Kidney epithelial cell (primary cell): ENCODE results near the gene TIMMDC1. TPM values are rescaled to one million over a fixed set of nuclear protein-coding genes. Genes with fewer than 3 reads are reported as not detected.
A peak's percentile ranks its signal among the peaks of the same experiment; 100 is the strongest.

ENCODE experiments used
- DNase-seq: peaks from one replicate; pipeline ENCODE4 v3.0.0-alpha.2; 2010; ENCODE audit warnings: low read depth
- H3K27me3 ChIP-seq: 2 replicates; pipeline ENCODE4 v1.6.0; 2011; ENCODE audit warnings: low read length; ENCODE audit not compliant: control insufficient read depth, insufficient read depth
- H3K36me3 ChIP-seq: 2 replicates; pipeline ENCODE4 v1.5.1; 2011; ENCODE audit warnings: low read length; ENCODE audit not compliant: control insufficient read depth, insufficient read depth
- H3K4me3 ChIP-seq: 2 replicates; pipeline ENCODE4 v1.5.1; 2011; ENCODE audit warnings: low read depth, mild to moderate bottlenecking, control low read depth, low read length
- total RNA-seq: library from RNA; depleted of rRNA; stranded (reverse); fragments of >200 nt; gene quantifications from 2 replicates; pipeline ENCODE4 v1.2.3, GENCODE V29; 2015
- TF ChIP-seq, protein P1 (sequence below): IDR thresholded peaks from 2 replicates; pipeline ENCODE4 v1.5.1; 2011; ENCODE audit warnings: mild to moderate bottlenecking, moderate library complexity, low read length, control low read depth, inconsistent platforms; ENCODE audit not compliant: insufficient read depth, poor library complexity, severe bottlenecking

Gene TIMMDC1
- total RNA-seq, 1 donor from 2014 or later: 56.0 TPM

DNA sequence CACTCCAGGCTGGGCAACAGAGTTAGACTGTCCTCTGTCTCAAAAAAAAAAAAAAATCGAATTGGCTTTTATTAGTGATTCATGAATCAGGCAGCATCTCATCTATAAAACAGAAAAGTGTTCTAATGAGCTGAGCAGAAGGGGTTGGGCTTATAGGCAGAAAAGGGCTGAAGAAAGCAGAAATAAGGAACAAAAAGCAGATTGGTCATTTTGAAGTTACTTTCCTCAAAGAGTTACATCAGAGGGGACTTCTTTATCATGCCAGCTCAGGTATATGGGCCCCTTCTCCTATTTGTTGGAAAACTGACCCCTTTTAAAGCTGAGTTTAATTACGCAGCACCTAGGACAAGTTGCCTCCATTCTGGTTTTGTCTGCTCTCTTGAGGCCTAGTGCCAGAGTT, 30.3 kb upstream of the TIMMDC1 start:
- no peak for DNase-seq
- Histone ChIP-seq H3K4me3 (no peak overlapping the region), H3K27me3 (no peaks in the 10 kb centered on the region), H3K36me3 (no peaks in the 10 kb centered on the region)
- TF ChIP-seq, protein P1, sequence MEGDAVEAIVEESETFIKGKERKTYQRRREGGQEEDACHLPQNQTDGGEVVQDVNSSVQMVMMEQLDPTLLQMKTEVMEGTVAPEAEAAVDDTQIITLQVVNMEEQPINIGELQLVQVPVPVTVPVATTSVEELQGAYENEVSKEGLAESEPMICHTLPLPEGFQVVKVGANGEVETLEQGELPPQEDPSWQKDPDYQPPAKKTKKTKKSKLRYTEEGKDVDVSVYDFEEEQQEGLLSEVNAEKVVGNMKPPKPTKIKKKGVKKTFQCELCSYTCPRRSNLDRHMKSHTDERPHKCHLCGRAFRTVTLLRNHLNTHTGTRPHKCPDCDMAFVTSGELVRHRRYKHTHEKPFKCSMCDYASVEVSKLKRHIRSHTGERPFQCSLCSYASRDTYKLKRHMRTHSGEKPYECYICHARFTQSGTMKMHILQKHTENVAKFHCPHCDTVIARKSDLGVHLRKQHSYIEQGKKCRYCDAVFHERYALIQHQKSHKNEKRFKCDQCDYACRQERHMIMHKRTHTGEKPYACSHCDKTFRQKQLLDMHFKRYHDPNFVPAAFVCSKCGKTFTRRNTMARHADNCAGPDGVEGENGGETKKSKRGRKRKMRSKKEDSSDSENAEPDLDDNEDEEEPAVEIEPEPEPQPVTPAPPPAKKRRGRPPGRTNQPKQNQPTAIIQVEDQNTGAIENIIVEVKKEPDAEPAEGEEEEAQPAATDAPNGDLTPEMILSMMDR: no peak

DNA sequence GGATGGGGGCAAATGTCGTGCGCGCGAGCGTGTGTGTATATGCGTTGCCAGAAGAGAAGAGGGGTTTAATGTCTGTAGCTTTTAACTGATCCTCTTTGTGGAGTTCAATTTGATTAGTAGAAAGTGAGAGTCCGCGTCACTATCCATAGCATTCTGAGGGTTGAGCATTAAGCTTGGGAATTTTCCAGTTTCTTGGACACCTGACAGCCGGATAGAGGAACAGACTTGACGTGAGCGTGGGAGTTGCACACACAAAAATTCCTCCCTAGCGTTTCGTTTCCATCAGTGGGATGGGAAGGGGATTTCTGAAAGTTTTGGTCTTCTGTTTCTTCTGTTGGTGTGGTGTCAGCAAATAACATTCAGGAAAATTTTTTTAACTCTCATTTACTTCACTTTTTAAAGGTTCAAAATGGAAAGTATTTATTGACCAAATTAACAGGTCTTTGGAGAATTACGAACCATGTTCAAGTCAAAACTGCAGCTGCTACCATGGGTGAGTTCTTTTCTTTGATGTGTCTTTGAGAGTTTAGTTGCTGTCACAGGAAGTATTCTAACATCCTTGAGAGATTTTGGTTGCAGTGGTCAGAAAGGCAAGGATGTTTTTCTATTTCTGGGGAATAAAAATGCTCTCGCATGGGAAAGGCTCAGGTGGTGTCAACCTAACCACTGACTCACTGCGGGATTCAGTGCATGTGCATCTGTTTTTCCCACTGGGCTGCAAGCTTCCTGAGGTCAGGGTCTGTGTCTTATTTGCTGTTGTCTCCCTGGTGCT, 28.7 kb upstream of the TIMMDC1 start:
- TF ChIP-seq, protein P1: no peak
- DNase-seq: no peak
- Histone ChIP-seq H3K4me3 (peak overlapping the region; percentile 82), H3K36me3 (no peaks in the 10 kb centered on the region), H3K27me3 (no peaks in the 10 kb centered on the region)

DNA sequence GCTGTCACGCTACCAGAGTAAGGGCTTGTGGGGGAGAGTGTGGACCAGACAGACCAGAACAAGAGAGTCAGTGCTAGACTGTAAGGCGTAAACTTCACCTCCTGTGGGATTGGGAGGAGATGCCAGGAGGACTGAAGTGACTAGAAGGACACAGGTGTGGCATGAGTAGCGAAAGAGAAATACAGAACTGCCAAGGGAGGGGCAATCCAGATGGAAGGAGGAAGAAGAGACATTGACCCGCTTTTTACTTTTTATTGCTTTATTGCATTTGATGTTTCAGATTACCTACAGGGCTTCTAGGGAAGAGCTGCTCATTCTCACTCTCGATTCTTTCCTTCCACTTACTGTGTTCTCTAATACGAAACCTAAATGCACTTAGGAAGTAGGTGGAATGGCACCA, 27.5 kb upstream of the TIMMDC1 start:
- TF ChIP-seq, protein P1: no peak
- Histone ChIP-seq H3K4me3 (no peak overlapping the region), H3K36me3 (no peaks in the 10 kb centered on the region), H3K27me3 (no peaks in the 10 kb centered on the region)
- no peak for DNase-seq

DNA sequence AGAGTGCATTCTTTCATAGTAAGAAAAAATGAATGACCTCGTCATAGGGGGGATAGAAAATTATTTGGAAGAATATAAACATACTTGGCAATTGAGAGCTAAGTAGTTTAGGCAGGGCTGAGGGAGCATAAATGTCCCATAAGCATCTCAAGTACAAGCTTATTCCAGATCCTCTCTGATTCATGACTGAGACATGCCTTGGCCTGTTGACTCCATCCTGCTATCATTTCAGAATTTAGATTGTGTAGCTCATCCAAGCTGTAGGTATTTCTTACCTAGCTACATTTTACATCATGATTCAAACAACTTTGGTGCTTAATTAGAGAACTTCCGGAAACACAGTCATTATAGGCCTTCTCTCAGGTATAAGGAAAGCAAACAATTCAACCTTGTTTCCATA, 17.3 kb upstream of the TIMMDC1 start:
- Histone ChIP-seq H3K4me3 (no peak overlapping the region), H3K27me3 (no peaks in the 10 kb centered on the region), H3K36me3 (no peaks in the 10 kb centered on the region)
- TF ChIP-seq, protein P1: no peak
- DNase-seq: no peak

DNA sequence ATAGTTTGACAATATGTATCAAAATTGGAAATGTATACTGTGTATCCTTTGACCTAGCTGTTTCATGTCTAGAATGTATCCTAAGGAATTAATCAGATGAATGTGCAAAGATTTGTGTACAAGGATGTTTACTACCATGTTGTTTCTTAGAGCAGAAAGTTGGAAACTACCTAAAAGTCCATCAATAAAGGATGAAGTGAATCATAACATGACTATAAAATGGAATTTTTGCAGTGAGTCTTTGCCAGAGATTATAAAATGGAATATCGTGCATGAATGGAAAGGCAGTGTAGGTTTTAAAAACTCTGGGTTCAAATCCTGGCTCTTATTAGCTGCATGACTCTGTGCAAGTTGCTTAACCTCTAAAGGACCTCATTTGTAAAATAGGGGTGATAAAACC, 15.2 kb upstream of the TIMMDC1 start:
- no peak overlapping the region for H3K4me3 ChIP-seq
- no peaks in the 10 kb centered on the region for H3K36me3 ChIP-seq
- TF ChIP-seq, protein P1: no peak
- DNase-seq: no peak
- H3K27me3 ChIP-seq: no peaks in the 10 kb centered on the region

DNA sequence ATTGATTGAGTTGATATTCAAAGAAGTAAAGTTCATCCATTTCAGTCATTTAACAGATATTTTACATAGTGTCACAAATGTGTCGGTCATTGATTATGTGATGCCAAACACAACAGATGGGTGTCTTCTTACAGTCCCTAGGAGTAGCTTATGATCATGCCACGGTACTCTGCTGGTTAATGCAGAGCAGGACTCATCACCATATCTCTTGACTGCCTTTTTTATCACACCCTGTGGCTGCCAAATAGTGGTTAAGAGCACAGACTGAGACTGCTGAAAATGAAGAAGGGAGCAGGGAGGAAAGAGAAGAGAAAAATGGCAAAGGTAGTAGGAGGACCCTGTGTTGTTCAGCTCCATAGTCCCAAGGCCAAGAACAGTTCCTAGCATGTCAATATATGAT, 12.8 kb upstream of the TIMMDC1 start:
- no peak for DNase-seq
- TF ChIP-seq, protein P1: no peak
- no peaks in the 10 kb centered on the region for H3K27me3 ChIP-seq
- H3K4me3 ChIP-seq: no peak overlapping the region
- no peaks in the 10 kb centered on the region for H3K36me3 ChIP-seq
